WTC11 (cell line): ENCODE measurements around the gene ACSS3. TPM values are rescaled to one million over a fixed set of nuclear protein-coding genes. Genes with fewer than 3 reads are reported as not detected.

ENCODE experiments used
- ATAC-seq: fragments of 200-7000 bp; cut with Tn5 transposase; 2 replicates; pipeline ENCODE4 v1.10.0; 2021; ENCODE audit warnings: mild to moderate bottlenecking, moderate library complexity
- CTCF ChIA-PET: fragments of 300-600 bp; sonication (Branson Sonifier 250); formaldehyde crosslinking; loops from one replicate; lab custom pipeline; 2021; ENCODE audit warnings: antibody characterized with exemption; lab: Charles Lee
- POLR2A ChIA-PET: fragments of 350-600 bp; sonication (Branson Sonifier 250); formaldehyde crosslinking; loops from one replicate; lab custom pipeline; 2021; ENCODE audit warnings: antibody characterized with exemption; lab: Charles Lee
- DNase-seq: peaks from one replicate; pipeline ENCODE4 v3.0.0; 2021; ENCODE audit warnings: low spot score
- H3K27ac Mint-ChIP-seq: 2 replicates; pipeline ENCODE4 v1.8.0; 2021; ENCODE audit warnings: mixed read lengths
- H3K27me3 Mint-ChIP-seq: 2 replicates; pipeline ENCODE4 v1.8.0; 2021; ENCODE audit warnings: low read depth, mild to moderate bottlenecking, moderate library complexity, mixed read lengths
- H3K36me3 Mint-ChIP-seq: 2 replicates; pipeline ENCODE4 v1.8.0; 2021; ENCODE audit warnings: mixed read lengths
- H3K4me1 Mint-ChIP-seq: 2 replicates; pipeline ENCODE4 v1.8.0; 2022; ENCODE audit warnings: mixed read lengths
- H3K4me3 Mint-ChIP-seq: 2 replicates; pipeline ENCODE4 v1.8.0; 2021; ENCODE audit warnings: mild to moderate bottlenecking, moderate library complexity, mixed read lengths
- H3K9me3 Mint-ChIP-seq: 2 replicates; pipeline ENCODE4 v1.8.0; 2021; ENCODE audit warnings: mixed read lengths
- CREM ChIP-seq: sonication (generic); formaldehyde crosslinking; IDR thresholded peaks from 2 replicates; pipeline ENCODE4 v1.8.1; 2022; ENCODE audit warnings: mild to moderate bottlenecking, missing genetic modification reagents, moderate library complexity
- EMX1 ChIP-seq: fragments of 250-450 bp; sonication (Bioruptor Pico); IDR thresholded peaks from 2 replicates; pipeline ENCODE4 v1.8.0; 2021; ENCODE audit warnings: mild to moderate bottlenecking
- FOXK1 ChIP-seq: sonication (generic); formaldehyde crosslinking; IDR thresholded peaks from 2 replicates; pipeline ENCODE4 v1.8.0; 2022; ENCODE audit warnings: mild to moderate bottlenecking, moderate library complexity, missing genetic modification reagents
- GABPB1 ChIP-seq: sonication (generic); formaldehyde crosslinking; IDR thresholded peaks from 2 replicates; pipeline ENCODE4 v1.8.1; 2023; ENCODE audit warnings: mild to moderate bottlenecking, missing genetic modification reagents
- HMGA2 ChIP-seq: fragments of 250-450 bp; sonication (Bioruptor Pico); IDR thresholded peaks from 2 replicates; pipeline ENCODE4 v1.4.0; 2021; ENCODE audit warnings: mild to moderate bottlenecking, moderate library complexity
- IRF2 ChIP-seq: sonication (generic); formaldehyde crosslinking; IDR thresholded peaks from 2 replicates; pipeline ENCODE4 v1.8.0; 2022; ENCODE audit warnings: low read depth, missing genetic modification reagents, borderline replicate concordance
- JAZF1 ChIP-seq: fragments of 250-450 bp; sonication (Bioruptor Pico); IDR thresholded peaks from 2 replicates; pipeline ENCODE4 v1.9.0; 2021; ENCODE audit warnings: moderate library complexity, mild to moderate bottlenecking, inconsistent platforms
- JUN ChIP-seq: sonication (generic); formaldehyde crosslinking; IDR thresholded peaks from 2 replicates; pipeline ENCODE4 v1.8.0; 2023; ENCODE audit warnings: mild to moderate bottlenecking, missing genetic modification reagents
- MYBL2 ChIP-seq: sonication (generic); formaldehyde crosslinking; IDR thresholded peaks from 2 replicates; pipeline ENCODE4 v1.8.1; 2023; ENCODE audit warnings: mild to moderate bottlenecking, moderate library complexity, missing genetic modification reagents
- NFE2L1 ChIP-seq: sonication (generic); formaldehyde crosslinking; IDR thresholded peaks from 2 replicates; pipeline ENCODE4 v1.8.1; 2023; ENCODE audit warnings: missing genetic modification reagents
- NR1H2 ChIP-seq: sonication (generic); formaldehyde crosslinking; IDR thresholded peaks from 2 replicates; pipeline ENCODE4 v1.9.0; 2021; ENCODE audit warnings: mild to moderate bottlenecking, moderate library complexity, missing genetic modification reagents
- NR3C1 ChIP-seq: sonication (generic); formaldehyde crosslinking; conservative IDR thresholded peaks from 2 replicates; pipeline ENCODE4 v1.8.1; 2023; ENCODE audit warnings: low read depth, mild to moderate bottlenecking, missing genetic modification reagents
- PRRX2 ChIP-seq: fragments of 250-450 bp; sonication (Bioruptor Pico); IDR thresholded peaks from 2 replicates; pipeline ENCODE4 v1.8.0; 2021; ENCODE audit warnings: mild to moderate bottlenecking
- RELA ChIP-seq: sonication (generic); formaldehyde crosslinking; IDR thresholded peaks from 2 replicates; pipeline ENCODE4 v1.8.1; 2022; ENCODE audit warnings: missing genetic modification reagents, mild to moderate bottlenecking, borderline replicate concordance
- TP53 ChIP-seq: sonication (generic); formaldehyde crosslinking; IDR thresholded peaks from 2 replicates; pipeline ENCODE4 v1.8.1; 2023; ENCODE audit warnings: mild to moderate bottlenecking, missing genetic modification reagents
- ZNF423 ChIP-seq: fragments of 250-450 bp; sonication (Bioruptor Pico); IDR thresholded peaks from 2 replicates; pipeline ENCODE4 v2.1.2; 2022; ENCODE audit warnings: mild to moderate bottlenecking, moderate library complexity
- total RNA-seq: library from RNA; stranded (reverse); gene quantifications from 3 replicates; pipeline ENCODE4 v1.2.3, GENCODE V29; 2021
- TF ChIP-seq, protein P1 (sequence below): fragments of 250-450 bp; sonication (Bioruptor Pico); IDR thresholded peaks from 2 replicates; pipeline ENCODE4 v1.9.0; 2021; ENCODE audit warnings: mild to moderate bottlenecking, borderline replicate concordance
- TF ChIP-seq, protein P2 (sequence below): sonication (generic); formaldehyde crosslinking; IDR thresholded peaks from 2 replicates; pipeline ENCODE4 v1.8.1; 2022; ENCODE audit warnings: low read depth, mild to moderate bottlenecking, moderate library complexity, missing genetic modification reagents, borderline replicate concordance
- TF ChIP-seq, protein P3 (sequence below): sonication (generic); formaldehyde crosslinking; IDR thresholded peaks from 2 replicates; pipeline ENCODE4 v1.8.1; 2022; ENCODE audit warnings: mild to moderate bottlenecking, missing genetic modification reagents, moderate library complexity, borderline replicate concordance
- TF ChIP-seq, protein P4 (sequence below): sonication (generic); formaldehyde crosslinking; IDR thresholded peaks from 2 replicates; pipeline ENCODE4 v1.8.1; 2023; ENCODE audit warnings: mild to moderate bottlenecking, missing genetic modification reagents
- TF ChIP-seq, protein P5 (sequence below): sonication (generic); formaldehyde crosslinking; IDR thresholded peaks from 2 replicates; pipeline ENCODE4 v1.8.1; 2023; ENCODE audit warnings: mild to moderate bottlenecking, missing genetic modification reagents

The ACSS3 gene
- total RNA-seq, 1 experiment from 2014 or later = 18.6 TPM

DNA sequence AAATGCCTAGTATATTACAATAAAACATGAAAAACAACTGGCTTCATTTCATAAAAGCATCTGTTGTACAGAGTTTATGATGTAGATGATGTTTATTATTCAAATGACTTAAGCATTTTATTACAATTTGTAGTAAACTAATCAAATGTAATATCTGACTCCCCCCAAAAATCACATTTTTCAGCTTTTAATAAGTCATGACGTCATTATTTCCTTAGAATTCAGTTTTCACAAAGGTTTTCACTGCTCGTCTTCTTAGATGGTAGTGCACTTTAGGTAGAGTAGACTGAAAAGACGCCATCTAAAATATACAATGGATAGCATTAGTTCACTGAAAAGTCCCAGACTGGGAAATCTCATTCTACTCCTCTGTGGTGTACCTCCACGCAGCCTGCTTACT, 181.5 kb downstream of the ACSS3 start (continued):
- TF ChIP-seq, protein P1, sequence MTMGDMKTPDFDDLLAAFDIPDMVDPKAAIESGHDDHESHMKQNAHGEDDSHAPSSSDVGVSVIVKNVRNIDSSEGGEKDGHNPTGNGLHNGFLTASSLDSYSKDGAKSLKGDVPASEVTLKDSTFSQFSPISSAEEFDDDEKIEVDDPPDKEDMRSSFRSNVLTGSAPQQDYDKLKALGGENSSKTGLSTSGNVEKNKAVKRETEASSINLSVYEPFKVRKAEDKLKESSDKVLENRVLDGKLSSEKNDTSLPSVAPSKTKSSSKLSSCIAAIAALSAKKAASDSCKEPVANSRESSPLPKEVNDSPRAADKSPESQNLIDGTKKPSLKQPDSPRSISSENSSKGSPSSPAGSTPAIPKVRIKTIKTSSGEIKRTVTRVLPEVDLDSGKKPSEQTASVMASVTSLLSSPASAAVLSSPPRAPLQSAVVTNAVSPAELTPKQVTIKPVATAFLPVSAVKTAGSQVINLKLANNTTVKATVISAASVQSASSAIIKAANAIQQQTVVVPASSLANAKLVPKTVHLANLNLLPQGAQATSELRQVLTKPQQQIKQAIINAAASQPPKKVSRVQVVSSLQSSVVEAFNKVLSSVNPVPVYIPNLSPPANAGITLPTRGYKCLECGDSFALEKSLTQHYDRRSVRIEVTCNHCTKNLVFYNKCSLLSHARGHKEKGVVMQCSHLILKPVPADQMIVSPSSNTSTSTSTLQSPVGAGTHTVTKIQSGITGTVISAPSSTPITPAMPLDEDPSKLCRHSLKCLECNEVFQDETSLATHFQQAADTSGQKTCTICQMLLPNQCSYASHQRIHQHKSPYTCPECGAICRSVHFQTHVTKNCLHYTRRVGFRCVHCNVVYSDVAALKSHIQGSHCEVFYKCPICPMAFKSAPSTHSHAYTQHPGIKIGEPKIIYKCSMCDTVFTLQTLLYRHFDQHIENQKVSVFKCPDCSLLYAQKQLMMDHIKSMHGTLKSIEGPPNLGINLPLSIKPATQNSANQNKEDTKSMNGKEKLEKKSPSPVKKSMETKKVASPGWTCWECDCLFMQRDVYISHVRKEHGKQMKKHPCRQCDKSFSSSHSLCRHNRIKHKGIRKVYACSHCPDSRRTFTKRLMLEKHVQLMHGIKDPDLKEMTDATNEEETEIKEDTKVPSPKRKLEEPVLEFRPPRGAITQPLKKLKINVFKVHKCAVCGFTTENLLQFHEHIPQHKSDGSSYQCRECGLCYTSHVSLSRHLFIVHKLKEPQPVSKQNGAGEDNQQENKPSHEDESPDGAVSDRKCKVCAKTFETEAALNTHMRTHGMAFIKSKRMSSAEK (CRISPR knock-in tag) = no peak
- no peak for TF ChIP-seq NFE2L1 (CRISPR knock-in tag)
- TF ChIP-seq ZNF423 = no peak
- TF ChIP-seq MYBL2 (CRISPR knock-in tag) = no peak
- TF ChIP-seq, protein P2, sequence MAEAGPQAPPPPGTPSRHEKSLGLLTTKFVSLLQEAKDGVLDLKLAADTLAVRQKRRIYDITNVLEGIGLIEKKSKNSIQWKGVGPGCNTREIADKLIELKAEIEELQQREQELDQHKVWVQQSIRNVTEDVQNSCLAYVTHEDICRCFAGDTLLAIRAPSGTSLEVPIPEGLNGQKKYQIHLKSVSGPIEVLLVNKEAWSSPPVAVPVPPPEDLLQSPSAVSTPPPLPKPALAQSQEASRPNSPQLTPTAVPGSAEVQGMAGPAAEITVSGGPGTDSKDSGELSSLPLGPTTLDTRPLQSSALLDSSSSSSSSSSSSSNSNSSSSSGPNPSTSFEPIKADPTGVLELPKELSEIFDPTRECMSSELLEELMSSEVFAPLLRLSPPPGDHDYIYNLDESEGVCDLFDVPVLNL (CRISPR knock-in tag) = no peak
- TF ChIP-seq PRRX2 (CRISPR knock-in tag) = no peak
- no peak for TF ChIP-seq JAZF1 (CRISPR knock-in tag)
- no peak for TF ChIP-seq RELA (CRISPR knock-in tag)
- no peak for TF ChIP-seq IRF2
- no peak for TF ChIP-seq GABPB1 (CRISPR knock-in tag)
- TF ChIP-seq HMGA2 (CRISPR knock-in tag) = no peak
- TF ChIP-seq, all 79 proteins: peak for 0

DNA sequence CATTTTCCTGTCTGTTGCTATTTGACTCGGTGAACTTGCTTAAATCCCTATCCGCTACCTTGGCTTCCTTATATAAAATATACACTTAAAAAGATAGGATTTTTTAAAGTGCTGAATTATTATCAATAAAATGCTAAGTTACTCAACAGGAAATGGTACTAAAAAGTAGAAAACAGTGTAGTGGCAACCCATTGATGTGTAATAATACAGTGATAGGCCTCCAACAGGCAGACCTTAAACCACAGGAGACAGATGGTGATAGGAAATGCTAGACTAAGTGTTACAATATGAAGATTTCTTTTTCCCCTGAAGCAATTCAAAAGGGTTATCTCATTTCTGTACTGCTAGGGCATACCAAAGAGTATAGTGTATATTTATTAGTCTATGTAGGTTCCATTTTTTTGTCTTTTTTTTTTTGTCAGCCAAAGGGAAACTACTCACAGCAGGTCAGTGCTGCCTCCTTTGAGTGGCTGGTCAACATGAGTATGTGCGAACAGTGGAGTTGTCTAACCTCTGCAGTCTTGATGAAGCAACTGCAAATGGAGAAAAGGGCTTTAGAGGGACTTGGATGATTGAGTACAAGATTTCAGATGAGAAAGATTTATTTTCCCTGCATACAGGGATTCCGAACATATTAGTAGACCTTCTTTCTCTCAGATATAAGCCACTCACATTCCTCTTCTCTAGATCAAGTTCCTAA, 183.8 kb downstream of the ACSS3 start:
- Mint-ChIP-seq H3K27me3 (no peaks in the 10 kb centered on the region), H3K27ac (no peak overlapping the region)
- ATAC-seq = peak; percentile 85
- TF ChIP-seq FOXK1 (CRISPR knock-in tag) (no peak), CREM (CRISPR knock-in tag) (no peak), EMX1 (no peak), RELA (CRISPR knock-in tag) (no peak), ZNF423 (no peak), NR1H2 (CRISPR knock-in tag) (no peak), NR3C1 (no peak), TP53 (CRISPR knock-in tag) (no peak), JUN (CRISPR knock-in tag) (no peak)
- TF ChIP-seq, protein P3, sequence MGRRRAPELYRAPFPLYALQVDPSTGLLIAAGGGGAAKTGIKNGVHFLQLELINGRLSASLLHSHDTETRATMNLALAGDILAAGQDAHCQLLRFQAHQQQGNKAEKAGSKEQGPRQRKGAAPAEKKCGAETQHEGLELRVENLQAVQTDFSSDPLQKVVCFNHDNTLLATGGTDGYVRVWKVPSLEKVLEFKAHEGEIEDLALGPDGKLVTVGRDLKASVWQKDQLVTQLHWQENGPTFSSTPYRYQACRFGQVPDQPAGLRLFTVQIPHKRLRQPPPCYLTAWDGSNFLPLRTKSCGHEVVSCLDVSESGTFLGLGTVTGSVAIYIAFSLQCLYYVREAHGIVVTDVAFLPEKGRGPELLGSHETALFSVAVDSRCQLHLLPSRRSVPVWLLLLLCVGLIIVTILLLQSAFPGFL (CRISPR knock-in tag) = no peak
- TF ChIP-seq, protein P4, sequence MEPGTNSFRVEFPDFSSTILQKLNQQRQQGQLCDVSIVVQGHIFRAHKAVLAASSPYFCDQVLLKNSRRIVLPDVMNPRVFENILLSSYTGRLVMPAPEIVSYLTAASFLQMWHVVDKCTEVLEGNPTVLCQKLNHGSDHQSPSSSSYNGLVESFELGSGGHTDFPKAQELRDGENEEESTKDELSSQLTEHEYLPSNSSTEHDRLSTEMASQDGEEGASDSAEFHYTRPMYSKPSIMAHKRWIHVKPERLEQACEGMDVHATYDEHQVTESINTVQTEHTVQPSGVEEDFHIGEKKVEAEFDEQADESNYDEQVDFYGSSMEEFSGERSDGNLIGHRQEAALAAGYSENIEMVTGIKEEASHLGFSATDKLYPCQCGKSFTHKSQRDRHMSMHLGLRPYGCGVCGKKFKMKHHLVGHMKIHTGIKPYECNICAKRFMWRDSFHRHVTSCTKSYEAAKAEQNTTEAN = no peak
- TF ChIP-seq, protein P5, sequence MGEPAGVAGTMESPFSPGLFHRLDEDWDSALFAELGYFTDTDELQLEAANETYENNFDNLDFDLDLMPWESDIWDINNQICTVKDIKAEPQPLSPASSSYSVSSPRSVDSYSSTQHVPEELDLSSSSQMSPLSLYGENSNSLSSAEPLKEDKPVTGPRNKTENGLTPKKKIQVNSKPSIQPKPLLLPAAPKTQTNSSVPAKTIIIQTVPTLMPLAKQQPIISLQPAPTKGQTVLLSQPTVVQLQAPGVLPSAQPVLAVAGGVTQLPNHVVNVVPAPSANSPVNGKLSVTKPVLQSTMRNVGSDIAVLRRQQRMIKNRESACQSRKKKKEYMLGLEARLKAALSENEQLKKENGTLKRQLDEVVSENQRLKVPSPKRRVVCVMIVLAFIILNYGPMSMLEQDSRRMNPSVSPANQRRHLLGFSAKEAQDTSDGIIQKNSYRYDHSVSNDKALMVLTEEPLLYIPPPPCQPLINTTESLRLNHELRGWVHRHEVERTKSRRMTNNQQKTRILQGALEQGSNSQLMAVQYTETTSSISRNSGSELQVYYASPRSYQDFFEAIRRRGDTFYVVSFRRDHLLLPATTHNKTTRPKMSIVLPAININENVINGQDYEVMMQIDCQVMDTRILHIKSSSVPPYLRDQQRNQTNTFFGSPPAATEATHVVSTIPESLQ (CRISPR knock-in tag) = no peak
- TF ChIP-seq, all 79 proteins: peak for 0
- DNase-seq = no peak
- Mint-ChIP-seq H3K36me3 (no peaks in the 10 kb centered on the region), H3K9me3 (no peaks in the 10 kb centered on the region), H3K4me1 (peaks cover 23% of the 10 kb centered on the region), H3K4me3 (no peak overlapping the region)
- ChIA-PET POLR2A (no interaction called here), CTCF (interaction anchor here (0.6 kb wide), 1 partner anchor 417 kb away, joined by 4 read pairs; no protein-coding TSS in a partner anchor)
